T47D (cell line): ENCODE data around the gene TMCO2.
"Not testable (repeated sequence)": the region's sequence is repeated elsewhere in the genome, so short reads cannot be mapped to it uniquely, and the experiment has no call there.

Source experiments
- DNase-seq, 2 experiments: peaks; one replicate each; pipeline versions ENCODE4 v3.0.0 to v3.0.0-alpha.2; 2011 to 2012; ENCODE audit warnings: low read depth in 1 of 2, low spot score in 1 of 2
- JUND ChIP-seq: IDR thresholded peaks from 2 replicates; pipeline ENCODE4 v1.6.1; 2012; ENCODE audit warnings: low read depth
- in situ Hi-C: cut with HindIII; loops from 2 replicates; pipeline ENCODE4 v1.10.0; 2016; ENCODE audit warnings: low sequenced_read_pairs, low pct_unique_long_range_greater_than_20kb

The TMCO2 gene

GRCh38 chr1:40247655-40248054 is at the start of gene TMCO2:
Gene TMCO2, plus strand, starts transcription at chr1:40247937. Its CDS starts 57 bp downstream, at chr1:40247994.
- no peak for TF ChIP-seq JUND
- in situ Hi-C loops: no loop called here
- no peak for DNase-seq

- TF ChIP-seq JUND: no peak
- in situ Hi-C loops: no loop called here
- DNase-seq: no peak
Measured at GRCh38 chr1:40199126-40199525, 48.6 kb upstream of the TMCO2 start.

GRCh38 chr1:40204856-40205255 is 42.9 kb upstream of the TMCO2 start:
- TF ChIP-seq JUND: no peak
- in situ Hi-C loops: no loop called here

GRCh38 chr1:40210511-40211204 is 37.1 kb upstream of the TMCO2 start:
- TF ChIP-seq JUND: no peak
- in situ Hi-C loops: no loop called here
- DNase-seq: no peak

More at GRCh38 chr1:40204856-40205255, 42.9 kb upstream of the TMCO2 start:
- DNase-seq: no peak

GRCh38 chr1:40218333-40218732 is 29.4 kb upstream of the TMCO2 start:
- no peak for DNase-seq
- in situ Hi-C loops: no loop called here
- no peak for TF ChIP-seq JUND

GRCh38 chr1:40221471-40221905 is 26.2 kb upstream of the TMCO2 start:
- DNase-seq, in situ Hi-C loops: not testable (repeated sequence)

- no peak for TF ChIP-seq JUND
- in situ Hi-C loops: no loop called here
Measured at GRCh38 chr1:40221977-40222772, 25.6 kb upstream of the TMCO2 start.

GRCh38 chr1:40224040-40224439 is 23.7 kb upstream of the TMCO2 start:
- no peak for DNase-seq
- in situ Hi-C loops: no loop called here
- no peak for TF ChIP-seq JUND

More at GRCh38 chr1:40221977-40222772, 25.6 kb upstream of the TMCO2 start:
- no peak for DNase-seq

GRCh38 chr1:40226192-40226591 is 21.5 kb upstream of the TMCO2 start:
- no peak for TF ChIP-seq JUND
- in situ Hi-C loops: no loop called here
- no peak for DNase-seq

- no peak for TF ChIP-seq JUND
- no peak for DNase-seq
- in situ Hi-C loops: no loop called here
Measured at GRCh38 chr1:40232444-40232843, 15.3 kb upstream of the TMCO2 start.

- no peak for TF ChIP-seq JUND
- in situ Hi-C loops: no loop called here
- no peak for DNase-seq
Measured at GRCh38 chr1:40239626-40240025, 8.1 kb upstream of the TMCO2 start.

GRCh38 chr1:40240390-40240789 is 7.3 kb upstream of the TMCO2 start:
- no peak for TF ChIP-seq JUND
- in situ Hi-C loops: no loop called here
- no peak for DNase-seq

- in situ Hi-C loops: no loop called here
- TF ChIP-seq JUND: no peak
- DNase-seq: no peak
Measured at GRCh38 chr1:40241362-40241761, 6.4 kb upstream of the TMCO2 start.

- no peak for DNase-seq
- no peak for TF ChIP-seq JUND
- in situ Hi-C loops: no loop called here
Measured at GRCh38 chr1:40243351-40243750, 4.4 kb upstream of the TMCO2 start.
